ENCODE results near the gene UBALD1.
"Not testable (repeated sequence)": the region's sequence is repeated elsewhere in the genome, so short reads cannot be mapped to it uniquely, and the experiment has no call there.

UBALD1 gene

GRCh38 chr16:4597174-4597573, 17.5 kb downstream of the UBALD1 start:
- no peak for DNase-seq

GRCh38 chr16:4594433-4595410, 20.0 kb downstream of the UBALD1 start:
- DNase-seq: no peak

GRCh38 chr16:4593086-4593485, 21.6 kb downstream of the UBALD1 start:
- no peak for DNase-seq

GRCh38 chr16:4591706-4592470, 22.8 kb downstream of the UBALD1 start:
- DNase-seq: no peak

- no peak for DNase-seq
These were observed 23.5 kb downstream of the UBALD1 start for GRCh38 chr16:4591191-4591590.

- DNase-seq: no peak
These were observed 25.7 kb downstream of the UBALD1 start for GRCh38 chr16:4588961-4589360.

- DNase-seq: no peak
These were observed 26.3 kb downstream of the UBALD1 start for GRCh38 chr16:4588386-4588785.

GRCh38 chr16:4586291-4586690, 28.4 kb downstream of the UBALD1 start:
- DNase-seq: no peak

GRCh38 chr16:4583906-4584305, 30.8 kb downstream of the UBALD1 start:
- no peak for DNase-seq

GRCh38 chr16:4580250-4580649, 34.4 kb downstream of the UBALD1 start:
- DNase-seq: no peak

- no peak for DNase-seq
These were observed 35.6 kb downstream of the UBALD1 start for GRCh38 chr16:4578961-4579530.

GRCh38 chr16:4576008-4576407, 38.7 kb downstream of the UBALD1 start:
- no peak for DNase-seq

GRCh38 chr16:4574919-4575705, 39.6 kb downstream of the UBALD1 start:
- DNase-seq: no peak

- not testable (repeated sequence) for DNase-seq
These were observed 40.8 kb downstream of the UBALD1 start for GRCh38 chr16:4573926-4574325.

- no peak for DNase-seq
These were observed 42.0 kb downstream of the UBALD1 start for GRCh38 chr16:4572715-4573114.

- DNase-seq: no peak
These were observed 43.9 kb downstream of the UBALD1 start for GRCh38 chr16:4570688-4571321.

GRCh38 chr16:4570086-4570485, 44.6 kb downstream of the UBALD1 start:
- DNase-seq: no peak

GRCh38 chr16:4566144-4566543, 48.5 kb downstream of the UBALD1 start:
- no peak for DNase-seq

GRCh38 chr16:4564661-4565267, 49.9 kb downstream of the UBALD1 start:
- no peak for DNase-seq

GRCh38 chr16:4561596-4561995, 53.1 kb downstream of the UBALD1 start:
- no peak for DNase-seq

Data from fibroblast of skin of back (primary cell).